Aorta (tissue), 5 donors: Measurements from ENCODE around the gene BMP7. TPM values are rescaled to one million over a fixed set of nuclear protein-coding genes. Genes with fewer than 3 reads are reported as not detected.
A peak's percentile ranks its signal among the peaks of the same experiment; 100 is the strongest.

ENCODE experiments used
- ATAC-seq: fragments of 200-7000 bp; cut with Tn5 transposase; one replicate; pipeline ENCODE4 v1.9.1; 2022; ENCODE audit warnings: moderate library complexity; ENCODE audit not compliant: low FRiP score
- DNase-seq, 2 donors: peaks; one replicate each; pipeline ENCODE4 v3.0.0-alpha.2; 2020
- H3K27ac ChIP-seq, 2 donors: one replicate each; pipeline ENCODE4 v1.5.1; 2013; ENCODE audit warnings: low read length in 2 of 2, mild to moderate bottlenecking in 2 of 2, moderate library complexity in 2 of 2, control low read depth in 1 of 2, inconsistent platforms in 1 of 2, low read depth in 1 of 2
- H3K27me3 ChIP-seq, 2 donors: one replicate each; pipeline ENCODE4 v1.6.1; 2013; ENCODE audit warnings: control low read depth in 1 of 2, low read length in 1 of 2, mild to moderate bottlenecking in 1 of 2, moderate library complexity in 1 of 2; ENCODE audit not compliant: insufficient read depth in 2 of 2, control insufficient read depth in 1 of 2
- H3K36me3 ChIP-seq, 2 donors: one replicate each; pipeline ENCODE4 v1.6.1; 2013; ENCODE audit warnings: control low read depth in 1 of 2, low read length in 1 of 2, mild to moderate bottlenecking in 1 of 2; ENCODE audit not compliant: insufficient read depth in 2 of 2, control insufficient read depth in 1 of 2
- H3K4me1 ChIP-seq, 2 donors: one replicate each; pipeline ENCODE4 v1.6.1; 2013; ENCODE audit warnings: low read length in 2 of 2, control low read depth in 1 of 2, mild to moderate bottlenecking in 1 of 2, moderate library complexity in 1 of 2; ENCODE audit not compliant: insufficient read depth in 2 of 2, control insufficient read depth in 1 of 2
- H3K4me3 ChIP-seq, 2 donors: one replicate each; pipeline ENCODE4 v1.5.1; 2013; ENCODE audit warnings: low read length in 2 of 2, control low read depth in 1 of 2, mild to moderate bottlenecking in 1 of 2
- H3K9me3 ChIP-seq: one replicate; pipeline ENCODE4 v1.6.1; 2013; ENCODE audit warnings: mild to moderate bottlenecking, low read length; ENCODE audit not compliant: control insufficient read depth
- WGBS, 2 donors: extraction: QIAGEN DNeasy Blood & Tissue Kit; methylation state at CpG; one replicate each; pipeline ENCODE4 v1.1.7; 2013; 5-methylcytosine and 5-hydroxymethylcytosine counted together
- intact Hi-C, 2 donors: fragments of 100-400 bp; cut with DNase I; formaldehyde crosslinking; loops; one replicate each; pipeline versions ENCODE4 v1.14.2 to v1.15.0; 2022
- polyA plus RNA-seq, 2 donors: library from polyadenylated mRNA; stranded (reverse); fragments of 200-250 nt; gene quantifications; one replicate each; pipeline ENCODE4 v1.2.3, GENCODE V29; 2013
- total RNA-seq, 2 donors: library from RNA; stranded (reverse); fragmentation: NEBNext Ultra II Directional; extraction: Animal tissue kit (Norgen Biotek cat#: 25700); gene quantifications; one replicate each; pipeline ENCODE4 v1.2.1, GENCODE V29; 2021
- donor health status: healthy with polysubstance abuse.
- donor health status: Bipolar disorder and iron deficiency.
- donor health status: DM: no; HTN: no; CAD: no.
- donor health status: DM: no; HTN: no; CAD: no.
- donor health status: DM: yes; HTN: yes; CAD: no.

Gene BMP7
- total and polyA plus RNA-seq, 4 donors: 0.52 to 1.0 TPM; not detected in 2

GRCh38 chr20:57223648-57224489, 42.6 kb downstream of the BMP7 start:
- 48 to 54% methylated on average over 20 of the region's 20 CpGs for WGBS, 2 donors
- peak; percentile 43 for ATAC-seq
- H3K9me3 ChIP-seq: no peaks in the 10 kb centered on the region
- DNase-seq: peak; percentile 56 to 79
- no peaks in the 10 kb centered on the region for H3K36me3 ChIP-seq
- no peak overlapping the region for H3K4me3 ChIP-seq
- H3K4me1 ChIP-seq: no peaks in the 10 kb centered on the region
- no peaks in the 10 kb centered on the region for H3K27me3 ChIP-seq
- H3K27ac ChIP-seq: no peak overlapping the region
- intact Hi-C loops: no loop called here

DNA sequence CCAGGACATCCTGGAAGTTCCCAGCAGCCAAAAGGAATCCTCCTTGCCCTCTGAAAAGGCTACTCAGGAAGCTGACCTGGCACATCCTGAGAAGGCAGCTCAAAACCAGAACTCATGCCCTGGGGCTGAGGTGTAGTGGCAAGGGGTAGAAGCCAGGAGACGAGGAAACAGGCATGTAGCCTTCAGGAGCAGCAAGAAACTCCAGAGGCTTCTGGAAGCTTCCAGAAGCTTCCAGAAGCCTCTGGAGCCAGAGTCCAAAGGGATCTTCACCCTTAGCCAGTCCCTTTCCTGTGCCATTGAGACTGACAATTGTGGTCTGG, 43.9 kb downstream of the BMP7 start:
- H3K36me3 ChIP-seq: no peaks in the 10 kb centered on the region
- H3K4me3 ChIP-seq: no peak overlapping the region
- H3K27ac ChIP-seq: no peak overlapping the region
- no peaks in the 10 kb centered on the region for H3K9me3 ChIP-seq
- WGBS, 2 donors: 73 to 76% methylated on average over 1 of the region's 1 CpG
- no peaks in the 10 kb centered on the region for H3K4me1 ChIP-seq
- ATAC-seq (no peak), DNase-seq (no peak)
- H3K27me3 ChIP-seq: no peaks in the 10 kb centered on the region
- intact Hi-C loops: no loop called here

DNA sequence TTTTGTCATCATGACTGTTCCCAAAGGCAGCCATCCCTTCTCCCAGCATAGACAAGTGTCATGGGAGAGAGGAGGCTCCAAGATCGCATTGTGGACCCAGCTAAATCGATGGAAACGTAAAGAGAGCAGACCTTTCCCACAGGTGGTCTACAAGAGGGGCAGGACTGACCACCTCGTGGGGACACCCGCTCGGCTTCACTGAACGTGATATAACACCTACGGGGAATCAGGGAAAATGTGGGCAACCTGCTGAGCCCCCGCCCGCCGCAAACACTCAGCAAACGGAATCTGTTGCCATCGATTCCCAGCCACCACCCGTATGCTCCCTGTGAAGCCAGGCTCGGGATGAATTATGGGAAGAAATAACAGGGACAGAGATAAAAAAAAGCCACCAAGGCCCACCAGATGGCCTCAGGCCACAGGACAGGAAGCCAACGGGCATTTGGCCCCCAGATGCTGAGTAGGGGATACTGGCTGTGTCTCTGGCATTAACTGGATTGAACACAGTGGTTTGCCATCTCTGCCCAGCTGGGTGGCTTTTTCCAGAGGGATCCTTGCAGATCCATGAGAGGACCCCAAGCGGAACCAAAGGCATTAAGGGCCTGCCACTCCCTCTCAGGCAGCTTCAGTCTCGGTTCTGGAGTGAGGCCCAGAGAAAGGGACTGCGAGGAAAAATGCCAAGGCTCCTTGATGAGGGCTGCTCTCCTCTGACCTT, 44.4 kb downstream of the BMP7 start:
- Histone ChIP-seq H3K27me3 (no peaks in the 10 kb centered on the region), H3K4me1 (no peaks in the 10 kb centered on the region), H3K4me3 (no peak overlapping the region), H3K9me3 (no peaks in the 10 kb centered on the region), H3K27ac (no peak overlapping the region), H3K36me3 (no peaks in the 10 kb centered on the region)
- intact Hi-C loops: no loop called here
- WGBS, 2 donors: 70 to 74% methylated on average over 19 of the region's 19 CpGs
- no peak for DNase-seq
- ATAC-seq: no peak

DNA sequence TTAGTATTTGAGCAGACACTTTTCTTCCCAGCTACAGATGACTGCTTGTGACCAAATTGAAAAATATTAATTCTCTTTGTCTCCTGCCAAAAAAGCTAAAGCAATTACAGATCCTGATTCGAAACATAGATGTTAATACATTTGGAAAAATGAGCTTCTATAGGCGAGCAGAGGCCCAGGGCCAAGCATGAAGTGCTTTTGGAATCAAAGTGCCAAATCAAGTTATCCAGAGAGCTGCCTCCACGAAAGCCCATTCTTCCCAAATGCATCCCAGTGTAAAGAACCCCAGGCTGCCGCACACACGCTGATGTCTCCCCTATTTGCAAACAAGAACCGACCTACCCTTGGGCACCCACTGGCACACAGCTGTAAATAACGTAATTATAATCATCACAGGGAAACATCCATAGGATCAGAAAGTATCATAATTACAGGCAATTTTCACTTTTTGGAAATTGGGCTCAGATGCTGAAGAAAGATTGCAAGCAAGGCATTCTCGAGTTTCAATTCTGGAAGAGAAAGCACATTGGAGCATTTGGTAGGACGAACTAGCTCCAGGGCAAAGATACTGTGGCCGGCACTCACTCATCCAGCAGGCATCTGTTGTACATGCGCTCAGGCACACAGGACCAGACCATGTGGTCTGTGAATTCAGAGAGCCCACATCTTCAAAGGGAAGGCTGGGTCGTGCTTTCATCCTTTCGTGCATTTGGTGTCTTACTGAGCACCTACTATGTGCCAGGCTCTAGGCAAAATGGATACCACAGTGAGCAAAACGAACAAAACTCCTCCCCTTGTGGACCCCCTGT, 45.9 kb downstream of the BMP7 start:
- H3K9me3 ChIP-seq: no peaks in the 10 kb centered on the region
- no peaks in the 10 kb centered on the region for H3K27me3 ChIP-seq
- DNase-seq: no peak
- no peak overlapping the region for H3K27ac ChIP-seq
- no peaks in the 10 kb centered on the region for H3K4me1 ChIP-seq
- intact Hi-C loops: no loop called here
- 68 to 70% methylated on average over 14 of the region's 14 CpGs for WGBS, 2 donors
- H3K36me3 ChIP-seq: no peaks in the 10 kb centered on the region
- ATAC-seq: no peak
- no peak overlapping the region for H3K4me3 ChIP-seq

- Histone ChIP-seq H3K9me3 (no peaks in the 10 kb centered on the region), H3K27me3 (no peaks in the 10 kb centered on the region), H3K4me1 (no peaks in the 10 kb centered on the region), H3K4me3 (no peak overlapping the region), H3K36me3 (no peaks in the 10 kb centered on the region), H3K27ac (no peak overlapping the region)
- intact Hi-C loops: loop anchor here in 1 of 2 donors (10.0 kb wide), 1 partner anchor 126 kb away; no protein-coding TSS in a partner anchor
- ATAC-seq: no peak
- WGBS, 2 donors: 89 to 91% methylated on average over 11 of the region's 11 CpGs
- DNase-seq: no peak
Observed at GRCh38 chr20:57219071-57219677, 47.3 kb downstream of the BMP7 start.

- intact Hi-C loops: loop anchor here in 1 of 2 donors (10.0 kb wide), 1 partner anchor 126 kb away; no protein-coding TSS in a partner anchor
Observed at GRCh38 chr20:57218489-57218888, 48.0 kb downstream of the BMP7 start.

GRCh38 chr20:57217802-57218201, 48.6 kb downstream of the BMP7 start:
- no peak for DNase-seq
- Histone ChIP-seq H3K27me3 (no peaks in the 10 kb centered on the region), H3K4me3 (no peak overlapping the region), H3K36me3 (no peaks in the 10 kb centered on the region), H3K4me1 (no peaks in the 10 kb centered on the region), H3K9me3 (no peaks in the 10 kb centered on the region), H3K27ac (no peak overlapping the region)
- intact Hi-C loops: loop anchor here in 1 of 2 donors (10.0 kb wide), 1 partner anchor 127 kb away; no protein-coding TSS in a partner anchor
- WGBS, 2 donors: 75 to 81% methylated on average over 9 of the region's 9 CpGs
- no peak for ATAC-seq

More at GRCh38 chr20:57218489-57218888, 48.0 kb downstream of the BMP7 start:
- H3K27ac ChIP-seq: no peak overlapping the region
- WGBS, 2 donors: 93 to 95% methylated on average over 5 of the region's 5 CpGs
- no peak overlapping the region for H3K4me3 ChIP-seq
- no peaks in the 10 kb centered on the region for H3K4me1 ChIP-seq
- H3K36me3 ChIP-seq: no peaks in the 10 kb centered on the region
- ATAC-seq (no peak), DNase-seq (no peak)
- H3K27me3 ChIP-seq: no peaks in the 10 kb centered on the region
- H3K9me3 ChIP-seq: no peaks in the 10 kb centered on the region

- intact Hi-C loops: loop anchor here in 1 of 2 donors (10.0 kb wide), 1 partner anchor 128 kb away; no protein-coding TSS in a partner anchor
- Histone ChIP-seq H3K27me3 (no peaks in the 10 kb centered on the region), H3K9me3 (no peaks in the 10 kb centered on the region), H3K4me1 (no peaks in the 10 kb centered on the region), H3K4me3 (no peak overlapping the region), H3K36me3 (no peaks in the 10 kb centered on the region), H3K27ac (no peak overlapping the region)
- WGBS, 2 donors: 64 to 66% methylated on average over 9 of the region's 9 CpGs
- no peak for DNase-seq
- ATAC-seq: no peak
Observed at GRCh38 chr20:57216669-57217068, 49.8 kb downstream of the BMP7 start.
